Thyroid gland (tissue), 4 donors: ENCODE measurements around the gene HCN3.

Source experiments
- CTCF ChIP-seq, 6 experiments: fragments of 200-600 bp in 3 of 6; fragments of 450-650 bp in 3 of 6; sonication (generic) in 3 of 6; IDR thresholded peaks; one replicate each; pipeline ENCODE4 v1.5.1; 2016 to 2019; ENCODE audit warnings: antibody characterized with exemption in 6 of 6, mild to moderate bottlenecking in 2 of 6, inconsistent platforms in 1 of 6, moderate library complexity in 1 of 6
- POLR2A ChIP-seq, 2 donors: fragments of 450-650 bp; IDR thresholded peaks; one replicate each; pipeline ENCODE4 v1.6.1; 2017; ENCODE audit warnings: antibody characterized with exemption in 2 of 2, mild to moderate bottlenecking in 2 of 2, moderate library complexity in 1 of 2

- no peak for TF ChIP-seq CTCF (IDR thresholded peaks at IDR 0.05)
- no peak for TF ChIP-seq POLR2A (IDR thresholded peaks at IDR 0.05)
Measured at GRCh38 chr1:155316922-155317321, 39.7 kb downstream of the HCN3 start.
